ENCODE data around the gene DUSP3.

The DUSP3 gene

GRCh38 chr17:43790311-43790940 is 11.6 kb upstream of the DUSP3 start:
- peak in 1 of 2 experiments; percentile 67 for DNase-seq (ENCODE audit: low read depth in 1 of 2, low spot score in 1 of 2)
- no peak for TF ChIP-seq JUND (IDR thresholded peaks at IDR 0.05; ENCODE audit: low read depth)
- in situ Hi-C loops (cut with HindIII; ENCODE audit: low pct_unique_long_range_greater_than_20kb, low sequenced_read_pairs) = no loop called here

GRCh38 chr17:43789482-43789881 is 10.7 kb upstream of the DUSP3 start:
- in situ Hi-C loops (cut with HindIII; ENCODE audit: low pct_unique_long_range_greater_than_20kb, low sequenced_read_pairs) = no loop called here
- TF ChIP-seq JUND (IDR thresholded peaks at IDR 0.05; ENCODE audit: low read depth) = no peak
- no peak for DNase-seq (ENCODE audit: low read depth in 1 of 2, low spot score in 1 of 2)

- in situ Hi-C loops (cut with HindIII; ENCODE audit: low pct_unique_long_range_greater_than_20kb, low sequenced_read_pairs) = no loop called here
- no peak for TF ChIP-seq JUND (IDR thresholded peaks at IDR 0.05; ENCODE audit: low read depth)
- no peak for DNase-seq (ENCODE audit: low read depth in 1 of 2, low spot score in 1 of 2)
These were observed 9.8 kb upstream of the DUSP3 start for GRCh38 chr17:43788540-43788939.

- DNase-seq (ENCODE audit: low read depth in 1 of 2, low spot score in 1 of 2) = no peak
- in situ Hi-C loops (cut with HindIII; ENCODE audit: low pct_unique_long_range_greater_than_20kb, low sequenced_read_pairs) = no loop called here
- TF ChIP-seq JUND (IDR thresholded peaks at IDR 0.05; ENCODE audit: low read depth) = no peak
These were observed 9.0 kb upstream of the DUSP3 start for GRCh38 chr17:43787728-43788127.

GRCh38 chr17:43784628-43785101 is 5.9 kb upstream of the DUSP3 start:
- no peak for TF ChIP-seq JUND (IDR thresholded peaks at IDR 0.05; ENCODE audit: low read depth)
- in situ Hi-C loops (cut with HindIII; ENCODE audit: low pct_unique_long_range_greater_than_20kb, low sequenced_read_pairs) = no loop called here
- DNase-seq (ENCODE audit: low read depth in 1 of 2, low spot score in 1 of 2) = no peak

- DNase-seq (ENCODE audit: low read depth in 1 of 2, low spot score in 1 of 2) = no peak
- in situ Hi-C loops (cut with HindIII; ENCODE audit: low pct_unique_long_range_greater_than_20kb, low sequenced_read_pairs) = no loop called here
- TF ChIP-seq JUND (IDR thresholded peaks at IDR 0.05; ENCODE audit: low read depth) = no peak
These were observed 5.3 kb upstream of the DUSP3 start for GRCh38 chr17:43784068-43784467.

- TF ChIP-seq JUND (IDR thresholded peaks at IDR 0.05; ENCODE audit: low read depth) = no peak
- DNase-seq (ENCODE audit: low read depth in 1 of 2, low spot score in 1 of 2) = no peak
- in situ Hi-C loops (cut with HindIII; ENCODE audit: low pct_unique_long_range_greater_than_20kb, low sequenced_read_pairs) = no loop called here
These were observed 4.3 kb upstream of the DUSP3 start for GRCh38 chr17:43782913-43783680.

- in situ Hi-C loops (cut with HindIII; ENCODE audit: low pct_unique_long_range_greater_than_20kb, low sequenced_read_pairs) = no loop called here
- no peak for TF ChIP-seq JUND (IDR thresholded peaks at IDR 0.05; ENCODE audit: low read depth)
- DNase-seq (ENCODE audit: low read depth in 1 of 2, low spot score in 1 of 2) = no peak
These were observed 1.4 kb upstream of the DUSP3 start, which contains the start of gene CFAP97D1 for GRCh38 chr17:43780135-43780534. Gene CFAP97D1, plus strand, starts transcription at chr17:43780435. Its CDS starts 28 bp downstream, at chr17:43780463.

- in situ Hi-C loops (cut with HindIII; ENCODE audit: low pct_unique_long_range_greater_than_20kb, low sequenced_read_pairs) = no loop called here
- TF ChIP-seq JUND (IDR thresholded peaks at IDR 0.05; ENCODE audit: low read depth) = no peak
- no peak for DNase-seq (ENCODE audit: low read depth in 1 of 2, low spot score in 1 of 2)
These were observed 658 bp upstream of the DUSP3 start for GRCh38 chr17:43779145-43780125.

GRCh38 chr17:43774304-43775250 is 4.2 kb downstream of the DUSP3 start:
- in situ Hi-C loops (cut with HindIII; ENCODE audit: low pct_unique_long_range_greater_than_20kb, low sequenced_read_pairs) = no loop called here
- no peak for TF ChIP-seq JUND (IDR thresholded peaks at IDR 0.05; ENCODE audit: low read depth)
- DNase-seq (ENCODE audit: low read depth in 1 of 2, low spot score in 1 of 2) = no peak

GRCh38 chr17:43772877-43773648 is 5.7 kb downstream of the DUSP3 start:
- in situ Hi-C loops (cut with HindIII; ENCODE audit: low pct_unique_long_range_greater_than_20kb, low sequenced_read_pairs) = no loop called here
- no peak for DNase-seq (ENCODE audit: low read depth in 1 of 2, low spot score in 1 of 2)
- no peak for TF ChIP-seq JUND (IDR thresholded peaks at IDR 0.05; ENCODE audit: low read depth)

Data from T47D (cell line).